22Rv1 (cell line): Measurements from ENCODE around the gene ZSCAN29.

Experiments used
- H3K27ac ChIP-seq: fragments of 450-650 bp; 2 replicates; pipeline ENCODE4 v1.5.1; 2017
- ZFX ChIP-seq: fragments of 450-650 bp; IDR thresholded peaks from 2 replicates; pipeline ENCODE4 v1.6.1; 2017; ENCODE audit warnings: antibody characterized with exemption, borderline replicate concordance
- TF ChIP-seq, protein P1 (sequence below): fragments of 450-650 bp; IDR thresholded peaks from 2 replicates; pipeline ENCODE4 v1.5.1; 2017; ENCODE audit warnings: mild to moderate bottlenecking

The ZSCAN29 gene

DNA sequence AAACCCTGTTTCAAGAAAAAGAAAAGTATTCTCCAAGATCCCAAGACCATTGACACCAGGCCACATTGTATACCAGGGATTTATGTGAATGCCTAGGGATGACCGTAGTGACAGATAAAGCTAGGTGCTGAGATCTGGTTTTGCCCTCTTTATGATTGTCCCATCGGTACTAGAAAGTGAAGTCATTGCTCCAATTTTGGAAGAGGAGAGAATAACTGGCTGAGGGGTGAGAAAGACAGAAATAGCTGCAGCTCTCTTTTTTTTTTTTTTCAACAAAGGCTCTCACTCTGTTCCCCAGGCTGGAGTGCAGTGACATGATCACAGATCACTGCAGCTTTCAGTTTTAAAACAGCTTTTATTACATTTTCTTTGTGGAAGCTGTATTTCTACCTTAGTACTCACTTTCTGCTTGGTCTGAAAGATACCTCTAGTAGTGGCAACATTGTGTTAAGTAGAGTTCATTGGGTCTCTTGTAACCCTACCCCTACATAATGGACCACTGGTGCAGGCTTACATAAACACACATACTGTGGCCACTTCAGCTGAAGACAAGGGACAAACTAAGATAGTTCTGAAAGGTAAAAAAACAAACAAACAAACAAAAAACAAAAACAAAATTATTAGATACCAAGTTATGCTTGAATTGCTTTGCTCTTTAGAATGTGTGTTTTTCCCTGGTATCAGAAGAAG, 18.0 kb downstream of the ZSCAN29 start:
- H3K27ac ChIP-seq: no peak overlapping the region
- TF ChIP-seq, protein P1, sequence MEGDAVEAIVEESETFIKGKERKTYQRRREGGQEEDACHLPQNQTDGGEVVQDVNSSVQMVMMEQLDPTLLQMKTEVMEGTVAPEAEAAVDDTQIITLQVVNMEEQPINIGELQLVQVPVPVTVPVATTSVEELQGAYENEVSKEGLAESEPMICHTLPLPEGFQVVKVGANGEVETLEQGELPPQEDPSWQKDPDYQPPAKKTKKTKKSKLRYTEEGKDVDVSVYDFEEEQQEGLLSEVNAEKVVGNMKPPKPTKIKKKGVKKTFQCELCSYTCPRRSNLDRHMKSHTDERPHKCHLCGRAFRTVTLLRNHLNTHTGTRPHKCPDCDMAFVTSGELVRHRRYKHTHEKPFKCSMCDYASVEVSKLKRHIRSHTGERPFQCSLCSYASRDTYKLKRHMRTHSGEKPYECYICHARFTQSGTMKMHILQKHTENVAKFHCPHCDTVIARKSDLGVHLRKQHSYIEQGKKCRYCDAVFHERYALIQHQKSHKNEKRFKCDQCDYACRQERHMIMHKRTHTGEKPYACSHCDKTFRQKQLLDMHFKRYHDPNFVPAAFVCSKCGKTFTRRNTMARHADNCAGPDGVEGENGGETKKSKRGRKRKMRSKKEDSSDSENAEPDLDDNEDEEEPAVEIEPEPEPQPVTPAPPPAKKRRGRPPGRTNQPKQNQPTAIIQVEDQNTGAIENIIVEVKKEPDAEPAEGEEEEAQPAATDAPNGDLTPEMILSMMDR: no peak
- TF ChIP-seq ZFX: no peak

DNA sequence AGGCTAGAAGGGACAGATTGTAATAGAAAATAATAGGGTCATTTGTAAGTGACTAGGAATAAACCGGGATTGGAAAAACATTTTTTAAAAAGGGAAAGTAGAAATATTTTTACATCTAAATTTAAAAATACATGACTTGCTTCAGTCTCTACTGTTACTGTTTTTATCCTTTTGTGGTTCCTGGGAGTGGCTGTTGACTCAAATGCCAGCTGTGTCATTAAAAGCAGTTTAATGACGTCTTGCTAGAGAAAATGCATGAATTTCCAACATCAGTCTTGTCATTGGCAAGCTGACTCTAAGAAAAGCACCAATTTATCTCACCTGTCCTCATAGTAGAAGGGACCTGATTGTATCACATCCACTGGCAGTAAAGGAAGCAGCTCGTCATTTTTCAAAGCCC, 23.7 kb downstream of the ZSCAN29 start:
- H3K27ac ChIP-seq: no peak overlapping the region
- TF ChIP-seq, protein P1: no peak
- TF ChIP-seq ZFX: no peak

DNA sequence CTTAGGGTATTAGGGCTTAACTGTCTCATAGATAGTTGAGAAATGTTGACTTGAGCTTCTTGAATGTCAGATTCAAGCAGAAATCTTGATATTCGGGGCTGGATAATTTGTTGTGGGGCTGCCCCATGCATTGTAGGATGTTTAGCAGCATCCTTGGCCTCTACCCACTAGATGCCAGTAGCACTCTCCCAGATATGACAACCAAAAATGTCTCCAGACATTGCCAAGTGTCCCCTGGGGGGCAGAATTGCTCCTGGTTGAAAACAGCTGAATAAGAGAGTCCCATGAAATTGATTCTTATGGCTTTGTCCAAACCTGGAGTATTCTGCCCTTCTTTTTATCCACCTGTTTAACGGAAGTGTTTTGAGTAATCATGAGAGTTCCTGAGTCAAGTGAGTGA, 24.5 kb downstream of the ZSCAN29 start:
- TF ChIP-seq, protein P1: no peak
- TF ChIP-seq ZFX: no peak
- no peak overlapping the region for H3K27ac ChIP-seq

DNA sequence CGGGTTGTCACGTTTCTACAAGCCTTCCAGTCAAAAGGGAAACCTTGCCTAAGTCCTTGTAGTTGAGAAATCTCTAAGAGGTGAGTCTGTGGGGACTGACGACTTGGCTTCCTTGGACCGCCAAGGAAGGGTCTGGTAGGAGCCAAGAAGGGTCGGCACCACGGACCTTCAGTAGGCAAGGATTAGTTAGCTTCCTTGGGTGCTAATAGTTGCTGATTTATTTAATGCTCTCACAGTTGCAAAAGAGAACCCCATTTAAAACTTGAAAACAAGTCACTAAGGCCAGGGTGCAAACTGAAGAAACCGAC, 40.1 kb downstream of the ZSCAN29 start:
- TF ChIP-seq, protein P1: no peak
- no peak for TF ChIP-seq ZFX
- peak overlapping the region; percentile 96 for H3K27ac ChIP-seq

DNA sequence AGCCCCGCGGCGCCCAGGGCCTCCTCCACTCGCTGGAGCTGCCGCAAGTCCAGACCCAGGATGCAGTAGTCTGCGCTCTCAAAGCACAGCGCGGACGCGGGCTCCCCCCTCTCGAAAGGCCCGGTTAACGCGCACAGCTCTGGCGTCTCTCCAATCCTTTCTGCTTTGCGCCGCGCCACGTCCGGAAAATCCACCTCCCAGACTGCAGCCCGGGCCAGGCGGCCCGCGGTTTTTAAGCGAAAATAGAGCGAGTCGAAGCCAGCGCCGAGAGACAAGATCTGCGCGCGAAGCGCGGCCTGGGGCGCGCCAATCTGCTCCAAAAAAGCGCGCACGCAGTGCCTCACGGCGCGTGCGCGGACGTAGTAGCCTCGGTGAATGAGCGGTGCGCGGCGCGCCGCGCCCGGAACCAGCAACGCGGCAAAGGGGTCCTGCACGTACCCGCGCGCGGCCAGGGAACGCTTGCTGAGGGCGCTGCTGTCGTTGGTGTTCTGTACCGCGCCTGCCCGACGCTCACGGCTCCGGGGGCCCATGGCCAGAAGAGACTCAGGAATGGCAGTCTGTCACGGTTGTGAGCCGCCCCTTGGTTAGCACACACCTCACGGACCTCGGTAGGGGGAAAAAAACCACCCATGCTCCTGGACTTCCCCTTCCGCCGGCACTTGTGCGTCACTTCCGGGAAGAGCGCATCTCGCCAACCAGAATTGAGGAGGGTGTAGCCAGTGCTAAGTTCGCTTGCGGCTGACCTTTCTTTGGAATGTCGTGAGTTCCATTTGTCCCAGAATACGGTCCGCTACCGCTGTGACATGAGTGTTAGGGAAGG, 40.7 kb downstream of the ZSCAN29 start, which contains the start of gene LCMT2:
TSS of gene LCMT2 (minus strand) at position 614 of the 820 bp plus-strand sequence. CDS start at position 530, 84 bp downstream.
- H3K27ac ChIP-seq: peak within 1 kb of the TSS; percentile 96
- no peak for TF ChIP-seq ZFX
- TF ChIP-seq, protein P1: no peak

DNA sequence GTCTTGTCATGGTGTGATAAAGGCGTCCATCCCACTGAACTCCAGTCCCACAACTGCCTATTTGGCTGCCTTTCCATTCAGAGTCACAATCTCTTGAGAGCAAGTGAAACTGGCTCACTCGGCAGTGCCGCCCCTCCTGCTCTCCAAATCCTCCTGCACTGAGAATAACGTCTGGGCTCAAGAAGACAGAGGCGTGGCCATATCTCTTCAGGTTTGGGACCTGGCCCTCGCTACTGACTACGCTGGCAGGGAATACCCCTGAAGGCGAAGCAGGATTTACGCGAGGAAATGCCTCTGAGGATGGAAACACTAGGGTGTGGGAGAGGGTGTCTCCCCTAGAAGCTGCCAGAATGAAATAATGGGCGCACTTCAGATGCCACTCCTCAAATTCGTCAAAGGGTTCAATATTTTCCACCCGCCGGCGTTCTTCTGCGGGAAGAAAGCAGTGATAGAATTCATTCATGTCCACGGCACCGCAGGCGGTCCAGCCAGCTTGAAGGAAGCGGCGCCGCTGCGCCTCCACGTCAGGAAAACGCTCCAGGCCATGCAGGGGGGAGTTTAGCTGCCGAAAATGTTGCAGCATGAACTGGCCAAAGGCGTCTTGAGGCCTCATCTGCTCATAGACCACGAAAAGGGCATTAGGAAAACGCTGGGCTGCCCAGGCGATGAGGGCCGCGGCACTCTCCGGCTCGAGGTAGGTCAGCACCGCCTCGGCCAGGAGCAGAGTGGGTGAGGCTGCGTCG, 41.5 kb downstream of the ZSCAN29 start:
- H3K27ac ChIP-seq: peak overlapping the region; percentile 96
- TF ChIP-seq, protein P1: no peak
- no peak for TF ChIP-seq ZFX
